22Rv1 (cell line): ENCODE results near the gene MAN1C1.

ENCODE experiments used
- H3K27ac ChIP-seq: fragments of 450-650 bp; 2 replicates; pipeline ENCODE4 v1.5.1; 2017
- ZFX ChIP-seq: fragments of 450-650 bp; IDR thresholded peaks from 2 replicates; pipeline ENCODE4 v1.6.1; 2017; ENCODE audit warnings: antibody characterized with exemption, borderline replicate concordance
- TF ChIP-seq, protein P1 (sequence below): fragments of 450-650 bp; IDR thresholded peaks from 2 replicates; pipeline ENCODE4 v1.5.1; 2017; ENCODE audit warnings: mild to moderate bottlenecking

MAN1C1 gene

DNA sequence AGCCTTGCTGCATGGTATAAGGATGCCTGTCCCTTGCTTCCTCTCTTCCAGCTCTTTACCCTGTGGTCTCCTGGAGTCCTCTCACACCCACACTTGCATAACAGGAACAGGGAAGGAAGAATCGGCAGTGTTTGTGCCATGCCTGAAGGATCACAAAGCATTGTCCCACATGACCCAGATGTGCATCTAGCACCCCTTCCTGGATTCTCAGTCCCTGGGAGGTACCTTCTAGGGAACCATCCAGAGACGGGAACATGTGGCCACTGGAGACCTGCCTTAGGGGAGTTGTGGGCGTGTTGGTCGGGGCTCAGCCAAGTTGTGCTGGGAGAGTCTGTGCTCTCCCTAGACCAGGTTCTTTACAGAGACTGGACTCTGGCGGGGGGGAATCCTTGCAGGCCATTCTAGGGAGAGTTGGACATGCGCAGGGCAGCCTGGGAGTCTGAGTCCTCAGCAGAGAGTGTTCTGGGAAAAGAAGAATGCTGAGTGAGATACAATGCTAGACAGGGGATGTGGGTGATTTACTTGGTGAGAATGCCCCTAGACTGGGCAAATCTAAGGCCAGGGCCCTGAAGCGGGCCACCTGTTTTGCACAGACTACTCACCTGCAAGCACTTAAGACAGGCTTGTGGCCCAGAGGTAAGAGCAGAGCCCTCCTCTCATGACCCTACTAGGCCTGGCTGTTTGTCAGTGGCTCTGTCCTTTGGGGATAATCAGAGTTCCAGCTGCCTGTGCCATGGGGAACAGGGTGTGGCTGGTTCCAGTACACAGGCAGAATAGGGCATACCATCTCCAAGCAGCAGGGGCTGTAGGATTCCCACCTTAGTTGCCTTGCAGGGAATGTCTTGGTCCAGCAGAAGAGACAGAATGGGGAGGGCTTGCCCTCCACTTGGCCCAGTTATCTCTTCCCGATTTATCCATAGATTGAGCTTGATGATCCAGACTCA, 89.8 kb downstream of the MAN1C1 start:
- no peak overlapping the region for H3K27ac ChIP-seq
- TF ChIP-seq, protein P1, sequence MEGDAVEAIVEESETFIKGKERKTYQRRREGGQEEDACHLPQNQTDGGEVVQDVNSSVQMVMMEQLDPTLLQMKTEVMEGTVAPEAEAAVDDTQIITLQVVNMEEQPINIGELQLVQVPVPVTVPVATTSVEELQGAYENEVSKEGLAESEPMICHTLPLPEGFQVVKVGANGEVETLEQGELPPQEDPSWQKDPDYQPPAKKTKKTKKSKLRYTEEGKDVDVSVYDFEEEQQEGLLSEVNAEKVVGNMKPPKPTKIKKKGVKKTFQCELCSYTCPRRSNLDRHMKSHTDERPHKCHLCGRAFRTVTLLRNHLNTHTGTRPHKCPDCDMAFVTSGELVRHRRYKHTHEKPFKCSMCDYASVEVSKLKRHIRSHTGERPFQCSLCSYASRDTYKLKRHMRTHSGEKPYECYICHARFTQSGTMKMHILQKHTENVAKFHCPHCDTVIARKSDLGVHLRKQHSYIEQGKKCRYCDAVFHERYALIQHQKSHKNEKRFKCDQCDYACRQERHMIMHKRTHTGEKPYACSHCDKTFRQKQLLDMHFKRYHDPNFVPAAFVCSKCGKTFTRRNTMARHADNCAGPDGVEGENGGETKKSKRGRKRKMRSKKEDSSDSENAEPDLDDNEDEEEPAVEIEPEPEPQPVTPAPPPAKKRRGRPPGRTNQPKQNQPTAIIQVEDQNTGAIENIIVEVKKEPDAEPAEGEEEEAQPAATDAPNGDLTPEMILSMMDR: no peak

DNA sequence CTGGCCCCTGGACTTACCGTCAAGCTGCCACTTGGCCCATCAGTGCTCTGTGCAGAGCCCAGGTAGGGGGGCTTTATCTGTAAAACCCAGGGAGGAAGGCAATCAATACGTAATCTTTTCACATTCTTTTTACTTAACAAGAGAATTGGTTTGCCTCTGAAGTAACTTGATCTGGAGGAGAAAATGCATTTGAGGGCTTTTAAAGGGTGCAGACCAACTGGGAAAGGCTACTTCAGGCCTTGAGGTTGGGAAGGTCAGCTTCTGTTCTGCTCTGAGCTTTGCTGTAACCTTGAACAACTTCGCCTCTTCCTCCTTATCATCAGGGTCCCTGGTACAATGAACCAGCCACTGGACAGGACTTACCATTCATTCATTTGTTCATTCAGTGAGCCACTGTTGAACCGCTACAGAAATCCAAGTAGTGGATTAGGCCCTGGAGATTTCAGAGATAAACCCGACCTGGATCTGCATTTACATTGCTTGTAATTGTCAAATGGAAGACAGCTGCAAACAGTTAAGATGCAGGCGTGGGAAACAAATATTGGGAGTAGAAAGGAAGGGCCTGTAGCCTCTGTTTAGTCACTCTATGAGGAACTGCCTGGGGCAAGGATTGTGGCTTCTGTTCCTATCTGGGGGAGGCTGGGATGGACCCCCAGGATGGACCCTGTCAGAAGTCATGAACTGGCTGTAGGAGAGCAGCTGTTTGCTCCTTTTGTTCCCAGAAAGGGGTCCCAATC, 90.9 kb downstream of the MAN1C1 start:
- no peak overlapping the region for H3K27ac ChIP-seq
- TF ChIP-seq, protein P1: no peak
- TF ChIP-seq ZFX: no peak

DNA sequence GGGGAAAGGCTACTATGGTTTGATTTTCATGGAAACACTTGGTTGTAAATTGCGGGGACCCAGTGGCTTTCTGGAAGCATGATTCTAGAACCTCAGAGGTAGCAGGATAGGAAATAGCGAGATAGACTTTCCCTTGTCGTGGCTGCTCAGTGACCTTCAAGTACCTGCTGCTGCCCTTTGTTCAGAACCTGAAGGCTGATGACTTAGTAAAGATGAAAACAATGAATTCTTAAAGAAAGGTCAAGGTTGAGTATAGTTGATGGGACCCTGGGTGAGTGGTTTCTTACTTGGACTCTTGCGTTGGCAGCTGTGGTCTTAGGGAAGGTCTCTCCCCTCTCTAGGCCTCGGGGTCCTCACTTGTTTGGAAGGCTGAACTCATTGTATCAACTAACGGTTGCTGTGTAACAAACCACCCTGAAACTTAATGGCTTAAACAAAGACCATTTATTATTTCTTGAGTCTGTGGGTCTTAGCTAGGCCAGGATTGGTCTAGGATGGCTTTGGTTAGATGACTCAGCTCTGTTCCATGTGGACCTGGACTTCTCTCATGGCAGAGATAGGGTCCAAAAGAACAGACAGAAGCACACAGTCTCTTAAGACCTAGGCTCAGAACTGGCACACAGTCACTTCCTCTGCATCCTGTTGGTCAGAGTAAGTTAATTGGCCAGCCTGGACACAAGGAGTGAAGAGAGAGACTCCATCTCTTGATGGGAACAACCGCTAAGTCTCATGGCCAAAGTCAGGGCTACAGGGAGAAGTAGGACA, 94.2 kb downstream of the MAN1C1 start:
- TF ChIP-seq ZFX: no peak
- TF ChIP-seq, protein P1: no peak
- H3K27ac ChIP-seq: no peak overlapping the region

DNA sequence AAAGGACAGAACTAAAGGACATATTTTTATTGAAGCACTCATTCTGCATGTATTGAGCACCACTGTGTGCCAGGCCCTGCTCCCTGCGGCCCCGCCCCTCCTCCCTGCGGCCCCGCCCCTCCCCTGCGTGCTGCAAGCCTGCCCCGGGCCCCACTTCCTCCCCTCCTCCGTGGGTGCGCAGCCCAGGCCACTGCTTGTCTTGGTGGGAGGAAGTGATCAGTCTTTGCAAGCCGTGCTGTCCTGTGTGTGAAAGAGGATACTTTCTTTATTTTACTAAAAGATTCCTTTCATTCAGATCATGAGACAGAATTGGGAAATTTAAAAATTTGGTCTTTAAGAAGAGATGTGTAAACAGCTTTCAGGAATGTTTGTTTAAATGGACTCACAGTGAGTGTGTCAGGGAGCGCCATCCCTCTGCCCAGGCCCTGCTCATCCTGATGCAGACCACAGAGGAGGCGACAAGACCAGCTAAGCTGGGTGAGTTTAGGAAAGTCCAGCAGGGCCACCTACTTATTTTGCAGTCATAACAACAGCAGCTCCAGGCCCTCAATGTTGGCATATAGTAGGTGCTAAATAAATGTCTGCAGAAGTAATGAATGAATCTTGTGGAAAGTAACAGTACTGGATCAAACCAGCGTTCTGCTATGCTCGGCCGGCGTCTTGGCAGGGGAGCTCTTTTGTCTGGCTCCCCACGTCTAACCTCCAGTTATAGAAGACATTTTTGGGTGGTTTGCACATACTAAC, 95.1 kb downstream of the MAN1C1 start:
- TF ChIP-seq ZFX: no peak
- TF ChIP-seq, protein P1: no peak

DNA sequence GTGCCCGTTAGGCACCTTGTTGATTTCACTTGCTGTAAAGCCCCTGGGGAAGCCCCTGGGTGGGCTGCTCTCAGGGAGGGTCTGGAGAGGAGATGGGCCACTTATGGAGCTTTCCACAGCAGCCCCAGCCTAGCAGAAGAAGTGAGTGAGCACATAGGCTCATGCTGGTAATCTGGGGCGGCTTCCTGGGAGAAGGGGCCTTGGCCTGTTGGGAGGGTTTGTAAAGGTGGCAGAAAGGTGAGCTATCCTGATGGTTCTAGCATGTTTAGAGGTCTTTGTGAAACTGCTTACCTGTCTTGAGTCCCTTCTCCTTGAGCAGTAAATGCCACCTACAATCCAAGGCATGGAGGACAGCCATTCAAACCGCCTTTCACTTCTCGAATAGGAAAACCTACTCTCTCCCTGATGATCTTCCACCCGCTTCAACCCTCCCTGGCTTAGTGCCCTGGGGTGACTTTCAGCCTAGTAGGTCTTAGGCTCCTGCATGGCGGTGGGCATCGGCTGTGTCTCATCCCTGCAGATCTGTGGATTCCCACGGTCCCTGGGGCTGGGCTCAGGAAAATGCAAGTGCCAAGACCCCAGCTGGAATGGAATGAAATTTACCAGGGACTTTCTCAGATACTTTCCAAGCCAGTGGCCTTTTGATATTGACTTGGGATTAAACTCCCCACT, 95.8 kb downstream of the MAN1C1 start:
- no peak overlapping the region for H3K27ac ChIP-seq
- TF ChIP-seq, protein P1: no peak
- TF ChIP-seq ZFX: no peak

More for the DNA sequence above, 95.1 kb downstream of the MAN1C1 start:
- no peak overlapping the region for H3K27ac ChIP-seq

DNA sequence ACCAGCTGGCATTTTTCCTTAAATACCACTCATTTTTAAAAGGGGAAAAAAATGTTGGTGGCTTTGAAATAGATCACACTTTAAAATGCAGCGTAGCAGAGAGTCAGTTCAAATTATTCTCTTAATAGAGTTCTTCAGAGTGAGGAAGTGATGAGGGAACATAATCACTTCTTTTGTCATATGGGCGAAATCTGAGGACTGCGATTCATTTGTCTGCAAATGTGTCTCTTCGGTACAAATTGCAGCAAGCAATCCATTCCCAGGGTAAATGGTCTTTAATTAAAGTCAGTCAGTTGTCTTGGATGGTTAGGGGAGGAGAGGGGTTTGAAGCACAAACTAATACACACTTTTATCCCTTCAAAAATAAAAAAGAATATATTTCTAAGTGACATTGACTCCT, 97.4 kb downstream of the MAN1C1 start:
- H3K27ac ChIP-seq: no peak overlapping the region
- TF ChIP-seq, protein P1: no peak
- TF ChIP-seq ZFX: no peak
